PC-3 (cell line): ENCODE measurements around the gene HPX. TPM values are rescaled to one million over a fixed set of nuclear protein-coding genes. Genes with fewer than 3 reads are reported as not detected.

Experiments
- ATAC-seq: fragments of 200-7000 bp; cut with Tn5 transposase; 2 replicates; pipeline ENCODE4 v1.9.1; 2020; ENCODE audit warnings: mild to moderate bottlenecking, moderate library complexity
- BruUV-seq: library from RNA; stranded (reverse); fragments of 400-500 nt; replicated peaks from 2 replicates; lab custom pipeline; 2021; lab: Mats Ljungman, UMichigan
- CTCF ChIA-PET: fragments of 300-600 bp; sonication (Branson Sonifier 250); formaldehyde crosslinking; loops from one replicate; lab custom pipeline; 2022; ENCODE audit warnings: antibody characterized with exemption; lab: Charles Lee
- POLR2A ChIA-PET: fragments of 300-600 bp; sonication (Branson Sonifier 250); formaldehyde crosslinking; loops from one replicate; lab custom pipeline; 2022; ENCODE audit warnings: antibody characterized with exemption; ENCODE audit not compliant: unreplicated experiment; lab: Charles Lee
- DNase-seq: peaks from one replicate; pipeline ENCODE4 v3.0.0-alpha.2; 2015
- H2AFZ ChIP-seq: fragments of 300-600 bp; sonication (generic); 2 replicates; pipeline ENCODE4 v1.6.0; 2016; ENCODE audit warnings: antibody characterized with exemption, low read length
- H3F3A ChIP-seq: fragments of 300-600 bp; sonication (generic); one replicate; pipeline ENCODE4 v1.6.0; 2017; ENCODE audit warnings: antibody characterized with exemption, low read length, control low read depth, mild to moderate bottlenecking; ENCODE audit not compliant: unreplicated experiment
- H3K27ac ChIP-seq: fragments of 300-600 bp; sonication (generic); 2 replicates; pipeline ENCODE4 v1.5.1; 2016; ENCODE audit warnings: mild to moderate bottlenecking, low read length
- H3K27me3 ChIP-seq: fragments of 300-600 bp; sonication (generic); 2 replicates; pipeline ENCODE4 v1.6.1; 2016; ENCODE audit warnings: low read length, mixed read lengths
- H3K36me3 ChIP-seq: fragments of 300-600 bp; sonication (generic); 2 replicates; pipeline ENCODE4 v1.6.1; 2016; ENCODE audit warnings: low read depth, mixed run types, low read length, mixed read lengths
- H3K4me1 ChIP-seq: fragments of 300-600 bp; sonication (generic); 2 replicates; pipeline ENCODE4 v1.5.1; 2016; ENCODE audit warnings: low read length; ENCODE audit not compliant: insufficient read depth
- H3K4me2 ChIP-seq: fragments of 300-600 bp; sonication (generic); 2 replicates; pipeline ENCODE4 v1.6.0; 2016; ENCODE audit warnings: low read length
- H3K4me3 ChIP-seq: fragments of 300-600 bp; sonication (generic); 2 replicates; pipeline ENCODE4 v1.5.1; 2016; ENCODE audit warnings: mild to moderate bottlenecking, low read length, mixed read lengths
- H3K79me2 ChIP-seq: fragments of 300-600 bp; sonication (generic); 2 replicates; pipeline ENCODE4 v1.6.1; 2017; ENCODE audit warnings: low read length, mixed read lengths
- H3K9ac ChIP-seq: fragments of 300-600 bp; sonication (generic); 2 replicates; pipeline ENCODE4 v1.6.0; 2016; ENCODE audit warnings: mild to moderate bottlenecking, low read length
- H3K9me2 ChIP-seq: fragments of 300-600 bp; sonication (generic); replicated peaks from 2 replicates; pipeline ENCODE4 v1.6.1; 2016; ENCODE audit warnings: mixed run types, low read length, mixed read lengths
- H3K9me3 ChIP-seq: fragments of 300-600 bp; sonication (generic); 2 replicates; pipeline ENCODE4 v1.6.1; 2016; ENCODE audit warnings: low read length, mixed read lengths
- H4K20me1 ChIP-seq: fragments of 300-600 bp; sonication (generic); 2 replicates; pipeline ENCODE4 v1.6.1; 2016; ENCODE audit warnings: low read length, mixed read lengths
- EZH2 ChIP-seq: fragments of 300-600 bp; sonication (generic); IDR thresholded peaks from one replicate; pipeline ENCODE4 v1.6.1; 2017; ENCODE audit warnings: antibody characterized with exemption, mild to moderate bottlenecking, low read length; ENCODE audit not compliant: unreplicated experiment
- EZH2phosphoT487 ChIP-seq: fragments of 300-600 bp; sonication (generic); IDR thresholded peaks from 2 replicates; pipeline ENCODE4 v1.6.1; 2018; ENCODE audit warnings: mild to moderate bottlenecking, antibody characterized with exemption, low read length, borderline replicate concordance
- intact Hi-C: fragments of 100-400 bp; cut with micrococcal nuclease; formaldehyde crosslinking; loops from 2 replicates; pipeline ENCODE4 v1.9.0; 2023
- total RNA-seq: library from RNA; depleted of rRNA; stranded (reverse); fragments of >200 nt; gene quantifications from 2 replicates; pipeline ENCODE4 v1.2.3, GENCODE V29; 2014
- TF ChIP-seq, protein P1 (sequence below): fragments of 300-600 bp; sonication (generic); conservative IDR thresholded peaks from 2 replicates; pipeline ENCODE4 v1.5.1; 2017; ENCODE audit warnings: antibody characterized with exemption, low read depth, mild to moderate bottlenecking, low read length

Gene HPX
- total RNA-seq, 1 experiment from 2014 or later: 1.6 TPM

DNA sequence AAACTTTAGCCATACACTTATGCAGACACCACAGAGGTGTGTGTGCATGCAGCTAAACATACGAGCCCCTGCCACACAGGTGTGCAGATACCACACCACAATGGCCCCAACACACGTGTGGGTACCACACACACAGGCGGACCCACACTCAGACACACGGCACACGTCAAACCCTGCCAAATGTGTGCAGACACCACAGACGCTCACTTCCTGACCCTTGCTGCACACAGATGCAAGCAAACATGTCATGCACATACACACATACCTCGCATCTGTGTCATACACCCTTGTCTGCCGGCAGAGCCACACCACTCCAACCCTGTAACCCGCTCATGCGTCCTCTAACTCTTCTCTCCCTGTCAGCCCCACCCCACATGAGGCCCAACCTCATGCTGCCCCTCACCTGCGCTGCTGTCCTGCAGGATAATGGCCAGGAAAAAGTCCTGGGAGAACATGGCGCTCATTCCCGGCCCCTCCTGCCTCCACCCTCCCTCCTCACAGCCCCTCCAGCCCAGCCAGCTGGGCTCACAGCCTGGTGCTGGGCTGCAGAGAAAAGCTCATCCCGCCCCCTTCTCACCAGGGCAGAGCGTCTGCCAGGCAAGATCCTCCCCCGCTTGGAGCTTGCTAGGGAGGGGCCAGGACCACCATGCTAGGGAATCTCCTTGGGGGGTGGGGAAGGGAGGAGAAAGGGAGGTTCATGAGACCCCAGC, 36.3 kb downstream of the HPX start:
- no peak overlapping the region for H3K4me2 ChIP-seq
- ChIA-PET CTCF (no interaction called here), POLR2A (no interaction called here)
- BruUV-seq: no TSS peak
- DNase-seq (no peak), ATAC-seq (no peak)
- no peaks in the 10 kb centered on the region for H3K79me2 ChIP-seq
- H3K27ac ChIP-seq: no peak overlapping the region
- H3F3A ChIP-seq: no peaks in the 10 kb centered on the region
- no peaks in the 10 kb centered on the region for H3K4me1 ChIP-seq
- no peaks in the 10 kb centered on the region for H3K27me3 ChIP-seq
- H3K36me3 ChIP-seq: no peaks in the 10 kb centered on the region
- no peak overlapping the region for H3K9ac ChIP-seq
- intact Hi-C loops: no loop called here
- TF ChIP-seq, protein P1, sequence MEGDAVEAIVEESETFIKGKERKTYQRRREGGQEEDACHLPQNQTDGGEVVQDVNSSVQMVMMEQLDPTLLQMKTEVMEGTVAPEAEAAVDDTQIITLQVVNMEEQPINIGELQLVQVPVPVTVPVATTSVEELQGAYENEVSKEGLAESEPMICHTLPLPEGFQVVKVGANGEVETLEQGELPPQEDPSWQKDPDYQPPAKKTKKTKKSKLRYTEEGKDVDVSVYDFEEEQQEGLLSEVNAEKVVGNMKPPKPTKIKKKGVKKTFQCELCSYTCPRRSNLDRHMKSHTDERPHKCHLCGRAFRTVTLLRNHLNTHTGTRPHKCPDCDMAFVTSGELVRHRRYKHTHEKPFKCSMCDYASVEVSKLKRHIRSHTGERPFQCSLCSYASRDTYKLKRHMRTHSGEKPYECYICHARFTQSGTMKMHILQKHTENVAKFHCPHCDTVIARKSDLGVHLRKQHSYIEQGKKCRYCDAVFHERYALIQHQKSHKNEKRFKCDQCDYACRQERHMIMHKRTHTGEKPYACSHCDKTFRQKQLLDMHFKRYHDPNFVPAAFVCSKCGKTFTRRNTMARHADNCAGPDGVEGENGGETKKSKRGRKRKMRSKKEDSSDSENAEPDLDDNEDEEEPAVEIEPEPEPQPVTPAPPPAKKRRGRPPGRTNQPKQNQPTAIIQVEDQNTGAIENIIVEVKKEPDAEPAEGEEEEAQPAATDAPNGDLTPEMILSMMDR: no peak
- TF ChIP-seq EZH2phosphoT487: no peak
- no peak for TF ChIP-seq EZH2
- H3K9me3 ChIP-seq: no peaks in the 10 kb centered on the region
- H4K20me1 ChIP-seq: no peaks in the 10 kb centered on the region
- no peak overlapping the region for H2AFZ ChIP-seq
- H3K4me3 ChIP-seq: no peak overlapping the region
- no peaks in the 10 kb centered on the region for H3K9me2 ChIP-seq

DNA sequence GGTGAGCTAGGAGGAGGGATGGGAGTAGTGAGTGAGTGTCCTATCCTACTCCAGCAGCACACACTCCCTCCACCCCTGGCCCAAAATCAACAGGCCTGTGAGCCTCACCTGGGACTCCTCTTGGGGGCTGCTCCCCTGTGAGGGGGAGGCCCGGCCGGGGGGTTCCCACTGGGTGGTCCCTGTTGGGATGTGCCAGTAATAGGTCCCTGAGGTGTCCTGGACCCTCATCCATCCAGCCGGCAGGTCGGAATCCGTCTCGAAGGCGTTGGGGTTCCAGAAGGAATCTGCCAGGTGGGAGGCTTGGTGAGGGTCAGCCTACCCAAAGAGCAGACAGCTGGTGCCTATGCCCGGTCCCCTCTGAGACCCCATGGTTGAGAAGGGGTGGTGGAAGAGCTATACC, 37.2 kb downstream of the HPX start:
- no peak for ATAC-seq
- no peak overlapping the region for H3K9ac ChIP-seq
- H3K9me3 ChIP-seq: no peaks in the 10 kb centered on the region
- intact Hi-C loops: no loop called here
- no peak overlapping the region for H2AFZ ChIP-seq
- no peaks in the 10 kb centered on the region for H3K27me3 ChIP-seq
- no peaks in the 10 kb centered on the region for H3K9me2 ChIP-seq
- no peaks in the 10 kb centered on the region for H3K4me1 ChIP-seq
- no peak for DNase-seq
- ChIA-PET POLR2A (no interaction called here), CTCF (no interaction called here)
- H3K4me3 ChIP-seq: no peak overlapping the region
- no TSS peak for BruUV-seq
- H3F3A ChIP-seq: no peaks in the 10 kb centered on the region
- no peak overlapping the region for H3K27ac ChIP-seq
- H4K20me1 ChIP-seq: no peaks in the 10 kb centered on the region
- TF ChIP-seq EZH2phosphoT487 (no peak), EZH2 (no peak)
- TF ChIP-seq, protein P1: no peak
- H3K36me3 ChIP-seq: no peaks in the 10 kb centered on the region
- no peaks in the 10 kb centered on the region for H3K79me2 ChIP-seq
- H3K4me2 ChIP-seq: no peak overlapping the region

DNA sequence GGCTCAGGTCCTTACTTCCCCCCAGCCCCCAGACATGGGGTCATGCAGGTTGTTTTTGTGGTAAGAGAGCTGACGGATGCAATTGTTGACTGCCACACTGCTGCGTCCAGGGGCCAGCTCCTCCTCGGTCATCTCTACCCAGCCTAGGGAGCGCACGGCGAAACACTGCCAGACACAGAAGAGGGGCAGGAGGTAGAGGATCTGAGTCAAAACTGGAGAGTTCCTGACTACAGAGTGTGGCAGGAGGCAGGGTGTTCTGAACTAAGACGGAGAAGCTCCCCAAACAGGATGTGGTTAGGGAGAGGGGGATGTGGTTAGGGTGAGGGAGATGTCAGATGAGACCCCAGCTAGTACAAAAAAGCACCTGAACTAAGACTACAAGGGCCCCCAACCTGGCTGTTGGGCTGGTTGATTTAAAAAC, 38.2 kb downstream of the HPX start:
- Histone ChIP-seq H3K27ac (no peak overlapping the region), H3K9ac (no peak overlapping the region), H3K79me2 (no peaks in the 10 kb centered on the region), H3K36me3 (no peaks in the 10 kb centered on the region), H3K4me3 (no peak overlapping the region), H3K27me3 (no peaks in the 10 kb centered on the region), H3K4me2 (no peak overlapping the region), H4K20me1 (no peaks in the 10 kb centered on the region), H2AFZ (no peak overlapping the region), H3F3A (no peaks in the 10 kb centered on the region), H3K9me3 (no peaks in the 10 kb centered on the region), H3K9me2 (no peaks in the 10 kb centered on the region), H3K4me1 (peaks cover 5% of the 10 kb centered on the region)
- DNase-seq: no peak
- POLR2A ChIA-PET: no interaction called here
- intact Hi-C loops: no loop called here
- ATAC-seq: no peak
- CTCF ChIA-PET: no interaction called here
- BruUV-seq: no TSS peak
- TF ChIP-seq EZH2: no peak
- TF ChIP-seq EZH2phosphoT487: no peak
- TF ChIP-seq, protein P1: no peak
